ENCODE data around the gene LIFR.

The LIFR gene

GRCh38 chr5:38509185-38509584 is 47.3 kb downstream of the LIFR start:
- DNase-seq (ENCODE audit: low read depth): no peak

DNA sequence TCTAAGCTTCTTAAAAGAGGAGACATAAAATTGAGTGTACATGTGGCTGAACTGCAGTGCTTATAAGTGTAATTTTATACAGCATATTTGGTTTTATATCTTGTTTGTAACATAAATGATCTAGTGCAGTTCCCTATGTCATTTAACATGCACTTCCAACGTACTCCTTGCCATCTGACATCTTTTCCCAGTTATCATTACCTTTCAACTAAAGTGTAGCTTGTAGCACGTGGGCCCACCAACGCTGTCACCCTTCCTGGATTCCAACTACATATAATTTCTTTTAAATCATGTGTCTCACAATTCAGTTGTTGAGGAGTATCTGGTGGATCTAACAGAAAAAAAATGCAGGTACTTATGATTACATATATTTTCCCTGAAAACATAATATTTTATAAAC is 50.1 kb downstream of the LIFR start:
- DNase-seq (ENCODE audit: low read depth): no peak

DNA sequence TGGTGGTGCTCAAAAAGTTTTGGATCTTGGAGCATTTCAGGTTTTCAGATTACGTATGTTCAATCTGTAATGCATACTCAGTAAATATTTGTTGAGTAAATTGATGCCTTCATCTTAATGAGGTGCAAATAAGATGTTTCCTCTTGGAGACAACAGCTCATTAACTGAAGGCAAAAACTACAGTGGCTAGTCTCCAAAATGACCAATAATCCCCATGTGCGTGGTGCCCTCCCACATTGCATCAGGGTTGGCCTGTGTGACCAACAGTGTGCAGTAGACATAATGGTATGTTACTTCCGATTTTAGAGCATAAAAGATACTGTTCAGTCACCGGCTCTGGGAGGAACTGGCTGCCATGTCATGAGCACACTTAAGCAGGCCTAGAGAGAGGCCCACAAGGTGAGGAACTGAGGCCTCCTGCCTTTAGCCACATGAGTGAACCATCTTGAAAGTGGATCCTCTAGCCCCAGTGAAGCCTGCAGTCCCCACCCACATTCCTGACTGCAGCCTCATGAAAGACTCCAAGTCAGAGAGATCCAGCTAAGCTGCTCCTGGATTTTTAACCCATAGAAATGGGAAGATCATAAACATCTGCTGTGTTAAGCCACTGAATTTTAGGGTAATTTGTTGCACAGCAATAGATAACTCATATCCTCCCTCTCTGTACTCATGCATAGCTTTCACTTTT is 55.7 kb downstream of the LIFR start:
- no peak for DNase-seq (ENCODE audit: low read depth)

GRCh38 chr5:38497946-38498345 is 58.5 kb downstream of the LIFR start:
- DNase-seq (ENCODE audit: low read depth): no peak

- DNase-seq (ENCODE audit: low read depth): no peak
Measured at GRCh38 chr5:38494763-38495162, 61.7 kb downstream of the LIFR start.

DNA sequence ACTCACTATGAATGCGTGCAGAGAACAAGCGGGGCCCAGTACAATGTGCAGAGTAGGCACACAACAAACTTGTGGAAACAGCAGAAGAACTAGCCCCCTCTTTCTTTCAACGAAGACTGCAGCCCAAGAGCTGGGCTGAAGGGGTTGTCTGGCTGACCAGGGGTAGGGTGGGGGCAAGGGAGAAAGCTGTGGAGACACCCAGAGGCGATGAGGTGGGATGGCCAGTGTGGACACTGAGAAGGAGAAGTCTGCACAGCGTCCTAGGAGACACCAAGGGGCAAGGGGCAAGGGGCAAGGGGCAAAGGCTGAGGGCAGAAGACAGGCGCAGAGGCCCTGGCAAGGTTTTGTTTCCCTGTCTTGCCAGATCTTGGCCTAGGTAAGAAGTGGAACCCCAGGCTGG is 62.3 kb downstream of the LIFR start:
- no peak for DNase-seq (ENCODE audit: low read depth)

GRCh38 chr5:38483805-38484398 is 72.5 kb downstream of the LIFR start:
- DNase-seq (ENCODE audit: low read depth): no peak

GRCh38 chr5:38479315-38479904 is 77.0 kb downstream of the LIFR start:
- DNase-seq (ENCODE audit: low read depth): no peak

- DNase-seq (ENCODE audit: low read depth): no peak
Measured at GRCh38 chr5:38478878-38479277, 77.6 kb downstream of the LIFR start.

- no peak for DNase-seq (ENCODE audit: low read depth)
Measured at GRCh38 chr5:38478166-38478565, 78.3 kb downstream of the LIFR start.

DNA sequence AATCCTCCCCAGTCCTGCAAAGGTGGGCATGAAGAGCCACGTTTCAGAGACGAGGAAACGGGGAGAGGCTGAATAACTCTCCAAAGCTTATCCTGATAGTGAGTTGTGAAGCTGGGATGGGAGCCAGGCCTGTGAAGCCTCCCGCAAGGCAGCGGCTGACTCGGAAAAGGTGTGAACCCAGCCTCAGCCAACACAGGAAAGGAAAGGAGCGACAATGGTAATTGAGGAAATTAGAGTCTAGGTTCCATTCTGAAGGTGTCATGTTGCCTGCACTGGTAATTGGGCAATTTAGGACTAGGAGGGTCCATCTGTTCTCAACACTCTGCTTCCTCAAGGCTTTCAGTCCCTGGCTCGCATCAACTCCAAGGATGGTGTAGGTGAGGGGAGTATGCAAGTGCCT is 83.4 kb downstream of the LIFR start:
- no peak for DNase-seq (ENCODE audit: low read depth)

GRCh38 chr5:38472541-38472940 is 83.9 kb downstream of the LIFR start:
- DNase-seq (ENCODE audit: low read depth): no peak

DNA sequence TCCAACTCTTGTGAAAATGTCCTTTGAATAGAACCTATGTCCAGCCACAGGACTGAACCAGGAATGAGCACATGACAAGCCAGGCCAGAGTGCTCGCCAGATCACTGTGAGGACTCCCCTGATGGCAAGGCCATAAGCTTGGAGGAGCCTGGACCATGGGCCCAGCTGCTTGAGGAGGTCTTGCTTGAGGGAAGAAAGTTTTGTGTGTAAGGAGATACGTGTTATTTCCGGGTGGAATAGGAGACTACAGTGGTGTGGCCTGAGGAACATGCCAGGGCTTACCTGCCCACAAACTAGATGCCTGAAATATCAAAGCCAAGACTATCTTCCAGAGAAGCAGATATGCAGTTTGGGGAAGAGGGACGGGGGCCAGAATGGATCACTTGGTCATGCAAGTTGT is 84.7 kb downstream of the LIFR start:
- DNase-seq (ENCODE audit: low read depth): no peak

DNA sequence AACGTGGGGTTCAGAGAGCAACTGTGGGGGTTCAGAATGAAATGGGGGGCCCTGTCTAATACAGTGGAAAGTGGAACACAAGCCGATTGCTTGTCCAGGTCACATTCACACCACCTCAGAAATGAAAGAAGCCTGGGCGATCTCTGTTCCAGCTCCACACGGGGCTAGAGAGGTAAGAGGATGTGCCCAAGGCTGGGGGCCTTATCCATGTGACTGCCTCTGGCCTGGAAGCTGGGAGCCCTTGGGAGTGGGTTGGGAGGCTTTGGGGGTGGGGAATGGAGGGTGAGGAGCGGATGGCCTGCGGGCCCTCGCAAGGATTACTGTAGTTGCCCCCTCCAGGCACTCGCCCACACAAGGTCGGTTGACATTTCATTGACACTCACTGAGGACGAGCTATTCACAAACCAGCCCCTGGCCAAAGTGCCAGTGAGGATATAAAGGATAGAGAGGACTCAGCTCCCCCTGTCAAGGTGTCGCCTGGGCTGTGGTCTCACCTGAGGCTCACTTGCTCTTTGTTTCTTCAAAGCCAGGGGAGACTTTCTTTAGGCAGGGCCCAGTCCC is 86.7 kb downstream of the LIFR start:
- no peak for DNase-seq (ENCODE audit: low read depth)

DNA sequence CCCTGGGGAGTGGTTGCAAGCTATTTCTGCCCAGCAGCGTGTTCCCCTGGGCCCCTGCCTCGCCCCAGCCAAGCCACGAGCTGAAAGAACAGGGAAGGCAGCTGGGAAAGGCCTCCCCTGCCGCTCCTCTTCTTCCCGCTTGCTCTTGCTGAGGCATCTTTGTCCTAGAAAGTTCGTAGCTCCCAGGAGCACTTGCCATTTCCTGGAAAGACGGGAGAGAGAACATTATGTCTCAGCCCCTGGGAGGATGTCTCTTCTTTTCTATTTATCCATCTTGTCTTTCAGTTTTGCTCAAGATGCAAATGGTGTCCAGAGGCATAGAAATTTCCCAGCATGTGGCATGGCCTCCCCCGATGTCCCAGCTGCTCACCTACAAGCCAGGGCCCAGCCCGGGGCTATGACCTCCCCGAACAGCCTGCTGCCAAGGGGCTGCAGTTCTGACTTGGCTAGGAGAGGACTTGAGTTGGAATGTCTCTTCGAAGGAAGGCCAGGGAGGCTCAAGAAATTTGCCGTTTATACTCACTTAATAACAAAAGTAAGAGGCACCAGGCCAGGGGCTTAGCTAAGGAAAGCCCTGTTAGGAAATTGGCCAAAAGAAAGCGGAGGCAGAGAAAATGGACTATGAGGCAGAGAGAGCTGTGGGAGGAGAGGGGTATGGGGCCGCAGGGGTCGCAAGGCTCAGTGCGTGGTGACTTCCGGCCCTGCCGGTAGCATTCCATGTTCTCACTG is 87.3 kb downstream of the LIFR start:
- DNase-seq (ENCODE audit: low read depth): no peak

DNA sequence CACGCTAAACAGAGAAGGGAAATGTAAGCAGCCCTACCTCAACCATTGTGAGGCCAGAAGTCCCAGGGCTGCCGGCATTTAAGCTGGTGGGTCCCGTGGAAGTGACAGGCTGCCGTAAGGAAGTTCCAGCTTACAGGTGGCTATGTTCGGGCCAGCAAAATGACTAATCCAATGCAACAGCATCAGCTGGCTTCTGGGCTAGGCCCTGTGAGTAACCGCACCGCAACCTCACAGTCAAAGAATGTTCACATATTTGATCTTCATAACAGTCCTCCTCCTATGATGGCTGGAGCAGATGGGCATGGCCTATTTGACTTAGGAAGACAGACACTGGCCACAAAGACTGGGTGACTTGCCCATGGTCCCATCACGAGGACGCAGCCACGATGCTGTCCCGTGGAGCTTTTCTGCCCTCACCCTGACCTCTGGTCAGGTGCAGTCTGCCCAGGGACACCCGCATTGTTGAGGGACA is 88.2 kb downstream of the LIFR start:
- no peak for DNase-seq (ENCODE audit: low read depth)

GRCh38 chr5:38467353-38468040 is 88.9 kb downstream of the LIFR start:
- DNase-seq (ENCODE audit: low read depth): no peak

DNA sequence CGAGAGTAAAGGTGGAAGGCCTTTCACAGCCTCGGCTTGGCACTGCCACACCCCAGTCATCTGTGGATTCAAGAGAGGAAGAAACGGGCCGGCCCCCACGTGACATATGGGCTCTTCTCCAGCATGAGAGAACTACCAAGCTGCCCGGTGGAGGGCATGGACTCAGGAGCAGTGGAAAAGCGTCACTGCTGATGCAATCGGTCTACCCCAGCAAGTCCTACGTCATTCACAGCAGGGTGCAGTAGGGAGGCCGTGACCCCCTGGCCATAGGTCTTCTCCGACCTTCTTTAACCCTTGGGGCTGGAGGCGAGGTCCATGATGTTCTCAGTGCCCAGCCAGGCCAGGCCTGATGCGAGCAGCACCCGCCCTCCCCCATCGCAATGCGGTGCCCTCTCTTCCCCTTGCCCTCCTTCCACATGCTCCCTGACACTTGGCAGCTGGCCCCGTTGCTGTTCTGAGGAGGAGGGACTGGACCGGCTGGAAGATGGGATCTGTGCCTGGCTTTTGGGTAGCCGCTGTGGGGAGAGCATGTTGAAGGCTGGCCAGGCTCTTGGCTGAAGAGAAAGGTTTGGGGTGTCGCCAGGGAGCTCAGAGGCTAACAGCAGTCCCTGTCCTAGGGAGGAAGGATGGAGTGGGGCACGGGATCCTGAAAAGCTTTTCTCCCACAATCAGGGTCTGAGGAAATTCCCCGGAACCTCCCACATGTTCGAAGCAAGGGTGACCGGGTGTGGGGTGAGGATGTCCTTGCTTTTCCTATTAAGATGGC is 89.8 kb downstream of the LIFR start:
- no peak for DNase-seq (ENCODE audit: low read depth)

DNA sequence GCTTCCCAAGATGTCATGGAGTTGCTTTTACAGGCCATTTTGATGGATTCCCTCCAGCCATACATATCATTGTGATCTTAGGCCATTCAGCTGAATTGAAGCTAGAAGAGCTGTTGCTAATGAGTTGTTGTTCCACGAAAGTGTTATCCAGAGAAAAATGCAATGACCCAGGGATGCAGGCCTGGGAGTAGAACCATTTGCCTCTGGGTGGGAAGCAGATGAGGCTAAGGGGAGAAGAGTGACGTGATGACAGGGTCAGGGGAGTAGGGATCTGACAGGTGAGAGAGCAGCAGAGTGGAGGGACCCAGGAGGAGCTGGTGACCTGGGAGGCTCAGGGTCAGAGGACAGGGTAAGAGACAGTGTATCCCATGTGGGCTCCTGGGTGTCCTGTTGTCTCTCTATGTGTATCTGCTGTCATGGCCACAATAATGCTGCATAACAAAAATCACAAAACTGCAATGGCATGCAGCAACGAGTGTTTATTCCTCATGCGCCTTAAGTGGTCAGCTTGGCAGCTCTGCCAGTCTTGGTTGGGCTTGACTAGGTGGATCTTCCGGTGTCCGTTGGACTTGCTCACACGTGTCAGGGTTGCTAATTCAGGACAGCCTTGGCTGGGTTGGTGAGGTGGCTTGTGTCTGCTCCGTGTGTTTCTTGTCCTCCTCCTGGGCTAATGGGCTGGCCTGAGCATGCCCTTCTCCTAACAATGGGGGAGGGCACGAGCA is 90.6 kb downstream of the LIFR start:
- DNase-seq (ENCODE audit: low read depth): no peak

GRCh38 chr5:38465061-38465460 is 91.4 kb downstream of the LIFR start:
- no peak for DNase-seq (ENCODE audit: low read depth)
